Calu3 (cell line): ENCODE data around the gene MEX3D. TPM values are rescaled to one million over a fixed set of nuclear protein-coding genes. Genes with fewer than 3 reads are reported as not detected.

Source experiments
- BruUV-seq: library from RNA; stranded (reverse); fragments of 400-500 nt; replicated peaks from 2 replicates; lab custom pipeline; 2021; lab: Mats Ljungman, UMichigan
- CTCF ChIA-PET: fragments of 300-600 bp; sonication (Branson Sonifier 250); formaldehyde crosslinking; loops from one replicate; lab custom pipeline; 2022; ENCODE audit warnings: antibody characterized with exemption; lab: Charles Lee
- DNase-seq: peaks from one replicate; pipeline ENCODE4 v3.0.0; 2022
- H3K27ac Mint-ChIP-seq: one replicate; pipeline ENCODE4 v1.8.0; 2022; ENCODE audit warnings: mixed read lengths; ENCODE audit not compliant: unreplicated experiment
- H3K27me3 Mint-ChIP-seq: one replicate; pipeline ENCODE4 v1.8.0; 2022; ENCODE audit warnings: mixed read lengths; ENCODE audit not compliant: unreplicated experiment
- H3K36me3 Mint-ChIP-seq: one replicate; pipeline ENCODE4 v1.8.0; 2022; ENCODE audit warnings: mild to moderate bottlenecking, moderate library complexity, mixed read lengths; ENCODE audit not compliant: insufficient read depth, unreplicated experiment
- H3K4me1 Mint-ChIP-seq: one replicate; pipeline ENCODE4 v1.8.0; 2022; ENCODE audit warnings: mild to moderate bottlenecking, low read depth, mixed read lengths; ENCODE audit not compliant: unreplicated experiment
- H3K4me3 Mint-ChIP-seq: one replicate; pipeline ENCODE4 v1.8.0; 2022; ENCODE audit warnings: mild to moderate bottlenecking, low read depth, moderate library complexity, mixed read lengths; ENCODE audit not compliant: unreplicated experiment
- H3K9me3 Mint-ChIP-seq: one replicate; pipeline ENCODE4 v1.8.0; 2022; ENCODE audit warnings: low read depth, mixed read lengths; ENCODE audit not compliant: unreplicated experiment
- intact Hi-C: fragments of 100-400 bp; cut with micrococcal nuclease; formaldehyde crosslinking; loops from one replicate; pipeline ENCODE4 v1.10.0; 2022; ENCODE audit not compliant: unreplicated experiment
- total RNA-seq: library from RNA; stranded (reverse); gene quantifications from 2 replicates; pipeline ENCODE4 v1.2.3, GENCODE V29; 2022
- TF ChIP-seq, protein P1 (sequence below): fragments of 200-600 bp; IDR thresholded peaks from one replicate; pipeline ENCODE4 v1.8.0; 2022; ENCODE audit warnings: antibody characterized with exemption; ENCODE audit not compliant: unreplicated experiment

Gene MEX3D
- total RNA-seq, 1 experiment from 2014 or later: 41.4 TPM

DNA sequence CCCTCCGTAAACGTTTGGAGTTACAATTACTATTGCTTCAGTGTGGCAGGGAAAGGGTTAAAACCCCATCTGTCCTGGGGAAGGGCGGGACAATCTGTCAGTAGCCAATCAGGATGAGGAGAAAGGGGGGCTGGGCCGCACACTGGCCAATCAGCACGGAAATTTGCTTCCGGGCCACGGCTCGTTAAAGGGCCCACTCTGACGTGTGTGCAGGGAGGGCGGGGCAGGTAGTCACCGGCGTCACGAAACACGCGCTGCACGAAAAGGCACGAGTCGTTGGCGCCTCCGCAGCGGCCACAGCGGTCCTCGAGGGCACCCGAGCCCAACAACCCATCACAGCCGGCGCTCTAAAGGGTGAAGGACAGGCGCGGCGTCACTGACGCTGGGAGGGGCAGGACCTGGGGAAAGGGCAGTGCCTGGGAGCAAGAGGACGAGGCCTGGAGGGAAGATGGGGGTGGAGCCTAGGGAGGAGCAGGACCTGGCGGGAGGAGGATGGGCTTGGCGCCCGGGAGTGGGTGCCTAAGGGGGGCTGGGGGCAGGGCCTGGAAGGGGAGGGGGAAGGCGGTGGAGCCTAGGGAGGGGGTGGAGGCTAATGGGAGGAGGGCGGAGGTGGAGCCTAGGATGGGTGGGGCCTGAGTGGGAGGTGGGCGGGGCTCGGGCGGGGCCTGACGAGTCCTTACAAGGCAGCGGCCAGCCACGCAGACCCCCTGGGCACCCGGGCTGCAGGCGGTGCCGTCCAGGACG lies 60.2 kb downstream of the MEX3D start:
- intact Hi-C loops: no loop called here
- Mint-ChIP-seq H3K4me1 (no peaks in the 10 kb centered on the region), H3K36me3 (peaks cover 17% of the 10 kb centered on the region), H3K9me3 (no peaks in the 10 kb centered on the region), H3K27ac (peak overlapping the region; percentile 61), H3K27me3 (peaks cover 7% of the 10 kb centered on the region), H3K4me3 (peak overlapping the region; percentile 50)
- DNase-seq: peak; percentile 68
- no TSS peak for BruUV-seq
- TF ChIP-seq, protein P1, sequence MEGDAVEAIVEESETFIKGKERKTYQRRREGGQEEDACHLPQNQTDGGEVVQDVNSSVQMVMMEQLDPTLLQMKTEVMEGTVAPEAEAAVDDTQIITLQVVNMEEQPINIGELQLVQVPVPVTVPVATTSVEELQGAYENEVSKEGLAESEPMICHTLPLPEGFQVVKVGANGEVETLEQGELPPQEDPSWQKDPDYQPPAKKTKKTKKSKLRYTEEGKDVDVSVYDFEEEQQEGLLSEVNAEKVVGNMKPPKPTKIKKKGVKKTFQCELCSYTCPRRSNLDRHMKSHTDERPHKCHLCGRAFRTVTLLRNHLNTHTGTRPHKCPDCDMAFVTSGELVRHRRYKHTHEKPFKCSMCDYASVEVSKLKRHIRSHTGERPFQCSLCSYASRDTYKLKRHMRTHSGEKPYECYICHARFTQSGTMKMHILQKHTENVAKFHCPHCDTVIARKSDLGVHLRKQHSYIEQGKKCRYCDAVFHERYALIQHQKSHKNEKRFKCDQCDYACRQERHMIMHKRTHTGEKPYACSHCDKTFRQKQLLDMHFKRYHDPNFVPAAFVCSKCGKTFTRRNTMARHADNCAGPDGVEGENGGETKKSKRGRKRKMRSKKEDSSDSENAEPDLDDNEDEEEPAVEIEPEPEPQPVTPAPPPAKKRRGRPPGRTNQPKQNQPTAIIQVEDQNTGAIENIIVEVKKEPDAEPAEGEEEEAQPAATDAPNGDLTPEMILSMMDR: no peak
- CTCF ChIA-PET: no interaction called here

DNA sequence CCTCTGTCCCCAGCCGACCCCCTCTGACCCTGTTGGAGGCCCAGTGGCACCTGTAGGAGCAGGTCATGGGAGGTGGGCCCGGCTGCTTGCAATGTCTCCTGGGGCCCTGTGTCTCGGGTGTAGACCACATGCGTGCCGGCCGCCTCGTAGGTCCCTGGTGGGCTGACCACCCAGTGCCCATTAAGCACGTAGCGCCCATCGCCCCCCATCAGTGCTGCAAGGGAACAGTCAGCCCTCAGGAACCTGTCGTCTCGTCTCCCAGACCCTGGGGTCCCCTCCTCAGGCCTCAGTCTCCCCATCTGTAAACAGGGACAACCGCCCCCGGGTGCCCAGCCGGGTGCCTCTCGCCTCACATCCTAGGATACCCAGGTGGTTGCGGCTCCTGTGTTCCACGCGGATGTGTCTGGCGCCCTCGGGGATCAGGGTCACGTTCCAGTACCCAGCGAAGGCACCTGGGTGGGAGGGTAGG lies 60.9 kb downstream of the MEX3D start:
- no TSS peak for BruUV-seq
- TF ChIP-seq, protein P1: no peak
- H3K4me3 Mint-ChIP-seq: no peak overlapping the region
- peaks cover 7% of the 10 kb centered on the region for H3K27me3 Mint-ChIP-seq
- no peak for DNase-seq
- peaks cover 11% of the 10 kb centered on the region for H3K36me3 Mint-ChIP-seq
- CTCF ChIA-PET: no interaction called here
- H3K4me1 Mint-ChIP-seq: no peaks in the 10 kb centered on the region
- H3K27ac Mint-ChIP-seq: peak overlapping the region; percentile 61
- no peaks in the 10 kb centered on the region for H3K9me3 Mint-ChIP-seq
- intact Hi-C loops: no loop called here

DNA sequence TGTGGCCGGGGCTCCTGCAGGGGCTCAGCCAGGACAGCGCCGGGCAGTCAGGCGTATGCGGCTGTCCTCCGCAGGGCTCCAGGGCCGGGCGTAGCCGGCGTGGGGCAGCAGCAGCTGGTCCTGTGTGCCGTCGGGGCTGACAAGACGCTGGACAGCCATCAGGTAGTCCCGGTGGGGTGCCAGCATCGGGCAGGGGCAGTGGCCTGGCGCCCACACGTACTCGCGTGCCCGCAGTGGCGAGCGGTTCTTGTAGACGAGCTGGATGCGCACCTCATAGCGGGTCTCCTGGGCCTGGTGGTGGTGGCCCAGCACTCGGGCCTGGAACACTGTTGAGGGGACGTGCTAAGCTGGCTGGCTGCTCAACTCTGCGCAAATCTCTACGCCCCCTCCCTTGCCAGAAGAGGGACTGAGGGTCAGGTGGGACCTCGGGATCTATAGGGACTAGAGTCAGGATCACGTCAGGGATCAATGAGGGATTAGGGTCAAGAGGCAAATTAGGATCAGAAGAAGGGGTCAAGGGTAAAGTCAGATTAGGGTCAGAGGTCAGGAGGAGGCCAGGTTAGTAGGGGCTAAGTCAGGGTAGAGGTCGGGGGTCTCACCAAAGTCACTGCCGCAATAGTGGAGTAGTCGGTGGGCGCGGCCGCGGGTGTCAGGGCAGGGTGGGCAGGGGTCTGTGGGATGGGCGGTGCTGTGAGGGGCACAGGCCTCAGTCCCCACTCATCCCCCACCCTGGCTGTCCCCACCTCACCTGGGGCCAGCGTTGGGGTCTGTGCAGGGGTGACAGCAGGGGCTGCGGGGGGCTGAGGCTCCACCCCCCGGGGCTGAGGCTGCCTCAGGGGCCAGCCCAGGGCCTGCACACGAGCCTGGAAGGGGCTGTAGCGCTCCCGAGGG lies 61.9 kb downstream of the MEX3D start:
- Mint-ChIP-seq H3K27ac (no peak overlapping the region), H3K27me3 (peaks cover 7% of the 10 kb centered on the region), H3K4me1 (no peaks in the 10 kb centered on the region), H3K9me3 (no peaks in the 10 kb centered on the region), H3K4me3 (no peak overlapping the region), H3K36me3 (peaks cover 10% of the 10 kb centered on the region)
- CTCF ChIA-PET: interaction anchor here (0.6 kb wide), 1 partner anchor 15 kb away, joined by 4 read pairs; the partner anchor contains the start of gene REEP6
- BruUV-seq: no TSS peak
- DNase-seq: no peak
- TF ChIP-seq, protein P1: no peak
- intact Hi-C loops: no loop called here

DNA sequence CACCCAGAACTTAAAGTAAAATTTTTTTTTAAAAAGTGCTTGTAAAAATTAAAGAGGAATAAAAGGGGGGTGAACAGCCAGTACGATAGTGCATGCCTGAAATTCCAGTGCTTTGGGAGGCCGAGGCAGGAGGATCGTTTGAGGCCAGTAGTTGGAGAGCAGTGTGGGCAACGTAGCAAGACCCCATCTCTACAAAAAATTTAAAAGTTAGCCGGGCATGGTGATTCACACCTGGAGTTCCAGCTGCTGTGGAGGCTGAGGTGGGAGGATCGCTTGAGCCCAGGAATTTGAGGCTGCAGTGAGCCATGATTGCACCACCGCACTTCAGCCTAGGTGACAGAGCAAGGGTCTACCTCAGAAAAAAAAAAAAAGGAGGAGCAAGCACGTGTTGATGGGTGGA lies 63.1 kb downstream of the MEX3D start:
- TF ChIP-seq, protein P1: no peak
- no peak for DNase-seq
- Mint-ChIP-seq H3K27ac (no peak overlapping the region), H3K27me3 (peaks cover under 1% of the 10 kb centered on the region), H3K36me3 (peaks cover 10% of the 10 kb centered on the region), H3K9me3 (no peaks in the 10 kb centered on the region), H3K4me3 (no peak overlapping the region), H3K4me1 (no peaks in the 10 kb centered on the region)
- intact Hi-C loops: no loop called here
- CTCF ChIA-PET: no interaction called here
- BruUV-seq: no TSS peak

Other genes starting within 250 kb of the MEX3D start
- 60.3 and 67.9 TPM in 2 replicates for gene NDUFS7, start 184.4 kb downstream of the MEX3D start, total RNA-seq
- 14.3 and 19.4 TPM in 2 replicates for gene GAMT, start 166.8 kb downstream of the MEX3D start, total RNA-seq
- gene DAZAP1, start 160.7 kb downstream of the MEX3D start, total RNA-seq: 148 and 151 TPM in 2 replicates
- 628 and 642 TPM in 2 replicates for gene RPS15, start 129.9 kb downstream of the MEX3D start, total RNA-seq
- 0.12 and 0.44 TPM in 2 replicates for gene APC2, start 118.2 kb downstream of the MEX3D start, total RNA-seq
- gene C19orf25, start 89.1 kb downstream of the MEX3D start, total RNA-seq: 33.7 and 33.8 TPM in 2 replicates
- 4.5 and 5.5 TPM in 2 replicates for gene PCSK4, start 78.0 kb downstream of the MEX3D start, total RNA-seq
- 13.9 and 16.2 TPM in 2 replicates for gene REEP6, start 77.1 kb downstream of the MEX3D start, total RNA-seq
- 9.5 and 9.6 TPM in 2 replicates for gene ADAMTSL5, start 55.3 kb downstream of the MEX3D start, total RNA-seq
- not detected in 2 replicates for gene PLK5, start 44.2 kb downstream of the MEX3D start, total RNA-seq
- 52.2 and 65.6 TPM in 2 replicates for gene MBD3, start 24.5 kb upstream of the MEX3D start, total RNA-seq
- 148 and 149 TPM in 2 replicates for gene UQCR11, start 37.1 kb upstream of the MEX3D start, total RNA-seq
- gene TCF3, start 84.3 kb upstream of the MEX3D start, total RNA-seq: 102 and 110 TPM in 2 replicates
- 20.0 and 25.7 TPM in 2 replicates for gene ONECUT3, start 185.2 kb upstream of the MEX3D start, total RNA-seq
- gene ATP8B3, start 244.0 kb upstream of the MEX3D start, total RNA-seq: 5.9 and 6.7 TPM in 2 replicates